Measurements from ENCODE around the gene COL26A1.

- no peak for TF ChIP-seq CTCF (IDR thresholded peaks at IDR 0.05)
- TF ChIP-seq ZFX (IDR thresholded peaks at IDR 0.05; ENCODE audit: borderline replicate concordance), result no peak
Observed at GRCh38 chr7:101377189-101377736, 14.6 kb downstream of the COL26A1 start.
